ENCODE data around the gene DLX5. TPM values are rescaled to one million over a fixed set of nuclear protein-coding genes. Genes with fewer than 3 reads are reported as not detected.

Gene DLX5
- total RNA-seq, 2 donors from 2014 or later: not detected

GRCh38 chr7:96979551-96980276, 44.9 kb downstream of the DLX5 start:
- Mint-ChIP-seq H3K36me3 (ENCODE audit: low read depth) (peaks cover 2% of the 10 kb centered on the region), H3K4me3 (no peak overlapping the region), H3K27ac (no peak overlapping the region), H3K27me3 (peaks cover 54% of the 10 kb centered on the region), H3K4me1 (no peaks in the 10 kb centered on the region)
- no peaks in the 10 kb centered on the region for H3K9me3 ChIP-seq (ENCODE audit: control insufficient read depth, low read length, poor library complexity, severe bottlenecking)
- DNase-seq: no peak
- no peak for ATAC-seq

GRCh38 chr7:96977445-96977844, 47.2 kb downstream of the DLX5 start:
- Mint-ChIP-seq H3K27me3 (peaks cover 58% of the 10 kb centered on the region), H3K27ac (no peak overlapping the region), H3K36me3 (ENCODE audit: low read depth) (peaks cover 2% of the 10 kb centered on the region), H3K4me3 (no peak overlapping the region), H3K4me1 (no peaks in the 10 kb centered on the region)
- DNase-seq (no peak), ATAC-seq (no peak)
- no peaks in the 10 kb centered on the region for H3K9me3 ChIP-seq (ENCODE audit: control insufficient read depth, low read length, poor library complexity, severe bottlenecking)

DNA sequence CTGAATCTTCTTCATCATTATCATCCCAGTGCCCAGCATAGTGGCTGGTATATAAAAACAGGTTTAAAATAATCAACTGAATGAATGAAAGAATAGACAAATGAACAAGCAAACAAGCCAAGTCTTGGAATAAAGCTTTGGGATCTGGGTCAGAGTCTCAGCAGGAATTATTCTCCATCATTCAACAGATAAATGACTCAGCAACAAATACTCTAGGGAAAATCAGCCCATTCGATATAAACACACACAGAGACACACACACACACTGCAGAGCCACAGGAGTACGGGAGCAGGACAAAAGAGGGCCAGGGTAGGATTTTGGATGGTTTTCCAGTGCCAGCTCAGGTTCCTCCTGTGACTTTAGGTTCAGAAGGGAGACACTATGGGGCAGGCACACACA, 48.5 kb downstream of the DLX5 start:
- Mint-ChIP-seq H3K27me3 (peaks cover 53% of the 10 kb centered on the region), H3K4me1 (no peaks in the 10 kb centered on the region), H3K4me3 (no peak overlapping the region), H3K27ac (no peak overlapping the region), H3K36me3 (ENCODE audit: low read depth) (no peaks in the 10 kb centered on the region)
- ATAC-seq: no peak
- no peak for DNase-seq
- no peaks in the 10 kb centered on the region for H3K9me3 ChIP-seq (ENCODE audit: control insufficient read depth, low read length, poor library complexity, severe bottlenecking)

GRCh38 chr7:96973986-96974385, 50.6 kb downstream of the DLX5 start:
- no peak for DNase-seq
- H3K27ac Mint-ChIP-seq: no peak overlapping the region
- no peaks in the 10 kb centered on the region for H3K4me1 Mint-ChIP-seq
- H3K9me3 ChIP-seq (ENCODE audit: control insufficient read depth, low read length, poor library complexity, severe bottlenecking): no peaks in the 10 kb centered on the region
- H3K36me3 Mint-ChIP-seq (ENCODE audit: low read depth): no peaks in the 10 kb centered on the region
- no peak for ATAC-seq
- H3K4me3 Mint-ChIP-seq: no peak overlapping the region
- H3K27me3 Mint-ChIP-seq: peaks cover 60% of the 10 kb centered on the region

- H3K4me1 Mint-ChIP-seq: no peaks in the 10 kb centered on the region
- H3K27me3 Mint-ChIP-seq: peaks cover 66% of the 10 kb centered on the region
- no peaks in the 10 kb centered on the region for H3K36me3 Mint-ChIP-seq (ENCODE audit: low read depth)
- no peak overlapping the region for H3K27ac Mint-ChIP-seq
- no peaks in the 10 kb centered on the region for H3K9me3 ChIP-seq (ENCODE audit: control insufficient read depth, low read length, poor library complexity, severe bottlenecking)
- no peak for ATAC-seq
- DNase-seq: no peak
- H3K4me3 Mint-ChIP-seq: no peak overlapping the region
Observed at GRCh38 chr7:96970739-96971138, 53.9 kb downstream of the DLX5 start.

Other genes starting within 250 kb of the DLX5 start
- gene DLX6, start 19.3 kb downstream of the DLX5 start, total RNA-seq: not detected
- gene SDHAF3, start 92.9 kb upstream of the DLX5 start, total RNA-seq: 10 to 100 TPM in 1 of 2 donors, 1 to 10 TPM in 1; 7.0 to 10.8 TPM